C4-2B (cell line): ENCODE data around the gene ZNF775.
A peak's percentile ranks its signal among the peaks of the same experiment; 100 is the strongest.

ENCODE experiments used
- H3K27ac ChIP-seq: fragments of 450-650 bp; 2 replicates; pipeline ENCODE4 v1.5.1; 2017
- CTCF ChIP-seq: fragments of 450-650 bp; conservative IDR thresholded peaks from 2 replicates; pipeline ENCODE4 v1.5.1; 2017; ENCODE audit warnings: mild to moderate bottlenecking
- ZFX ChIP-seq: fragments of 450-650 bp; IDR thresholded peaks from 2 replicates; pipeline ENCODE4 v1.6.1; 2017

The ZNF775 gene

GRCh38 chr7:150400008-150400787, 21.1 kb downstream of the ZNF775 start:
- TF ChIP-seq ZFX (no peak), CTCF (no peak)
- H3K27ac ChIP-seq = peak overlapping the region; percentile 5; the same call in 1 of the 2 replicates

GRCh38 chr7:150400788-150401423, 21.8 kb downstream of the ZNF775 start:
- peak overlapping the region; percentile 5; the same call in 1 of the 2 replicates for H3K27ac ChIP-seq
- TF ChIP-seq CTCF (no peak), ZFX (no peak)

GRCh38 chr7:150401424-150401790, 22.3 kb downstream of the ZNF775 start:
- H3K27ac ChIP-seq = peak overlapping the region; percentile 5; the same call in 1 of the 2 replicates
- no peak for TF ChIP-seq ZFX
- no peak for TF ChIP-seq CTCF

GRCh38 chr7:150401861-150402631, 22.9 kb downstream of the ZNF775 start:
- TF ChIP-seq CTCF (no peak), ZFX (no peak)
- no peak overlapping the region for H3K27ac ChIP-seq

- H3K27ac ChIP-seq = no peak overlapping the region
- TF ChIP-seq CTCF (no peak), ZFX (no peak)
Measured at GRCh38 chr7:150402671-150403321, 23.7 kb downstream of the ZNF775 start.

- no peak for TF ChIP-seq ZFX
- TF ChIP-seq CTCF = no peak
- peak overlapping the region; percentile 87 for H3K27ac ChIP-seq
Measured at GRCh38 chr7:150403376-150404171, 24.4 kb downstream of the ZNF775 start.
